Endodermal cell (in vitro differentiated cells): ENCODE results near the gene TMTC1. TPM values are rescaled to one million over a fixed set of nuclear protein-coding genes. Genes with fewer than 3 reads are reported as not detected.

Experiments used
- DNase-seq: peaks from one replicate; pipeline ENCODE4 v3.0.0-alpha.2; 2017
- H3K27ac ChIP-seq: 2 replicates; pipeline ENCODE4 v1.5.1; 2013; ENCODE audit warnings: mild to moderate bottlenecking, low read depth, low read length, moderate library complexity
- H3K27me3 ChIP-seq: 2 replicates; pipeline ENCODE4 v1.6.1; 2013; ENCODE audit warnings: mild to moderate bottlenecking, low read length, moderate library complexity; ENCODE audit not compliant: insufficient read depth, control insufficient read depth, poor library complexity, severe bottlenecking
- H3K36me3 ChIP-seq: 2 replicates; pipeline ENCODE4 v1.7.0; 2013; ENCODE audit warnings: mild to moderate bottlenecking, low read length, moderate library complexity; ENCODE audit not compliant: control insufficient read depth, insufficient read depth
- H3K4me1 ChIP-seq: one replicate; pipeline ENCODE4 v1.7.0; 2013; ENCODE audit warnings: low read length; ENCODE audit not compliant: control insufficient read depth, insufficient read depth
- H3K4me3 ChIP-seq: 2 replicates; pipeline ENCODE4 v1.5.1; 2013; ENCODE audit warnings: mild to moderate bottlenecking, low read length, moderate library complexity
- H3K9ac ChIP-seq: 2 replicates; pipeline ENCODE4 v1.6.1; 2013; ENCODE audit warnings: mild to moderate bottlenecking, low read length, moderate library complexity; ENCODE audit not compliant: poor library complexity, severe bottlenecking; ENCODE audit errors: extremely low read depth
- H3K9me3 ChIP-seq: 2 replicates; pipeline ENCODE4 v1.6.1; 2013; ENCODE audit warnings: mild to moderate bottlenecking, low read length, moderate library complexity; ENCODE audit not compliant: control insufficient read depth
- H3K27ac Mint-ChIP-seq: 2 replicates; pipeline ENCODE4 v1.8.0; 2020; ENCODE audit warnings: mixed read lengths
- H3K27me3 Mint-ChIP-seq: 2 replicates; pipeline ENCODE4 v1.8.0; 2021; ENCODE audit warnings: mild to moderate bottlenecking, mixed read lengths; ENCODE audit not compliant: insufficient read depth
- H3K36me3 Mint-ChIP-seq: 2 replicates; pipeline ENCODE4 v1.8.0; 2020; ENCODE audit warnings: low read depth, mixed read lengths
- H3K4me1 Mint-ChIP-seq: 2 replicates; pipeline ENCODE4 v1.8.0; 2020; ENCODE audit warnings: mixed read lengths
- H3K4me3 Mint-ChIP-seq: 2 replicates; pipeline ENCODE4 v1.8.0; 2020; ENCODE audit warnings: mild to moderate bottlenecking, moderate library complexity, mixed read lengths
- H3K9me3 Mint-ChIP-seq: 2 replicates; pipeline ENCODE4 v1.8.0; 2020; ENCODE audit warnings: mild to moderate bottlenecking, mixed read lengths
- WGBS, 2 experiments: methylation state at CpG; one replicate each; pipeline versions ENCODE4 v1.1.5 to v1.1.7; 2013; ENCODE audit warnings: missing lambda C conversion rate in 2 of 2, mixed read lengths in 1 of 2; ENCODE audit not compliant: insufficient coverage in 1 of 2, insufficient read length in 1 of 2; 5-methylcytosine and 5-hydroxymethylcytosine counted together
- total RNA-seq, 2 donors: library from RNA; stranded (reverse); fragmentation: NEBNext Ultra II Directional in 1 of 2; extraction: Animal tissue kit (Norgen Biotek cat#: 25700) in 1 of 2; gene quantifications; 2 replicates in 1 of 2; 3 replicates in 1 of 2; pipeline ENCODE4 v1.2.1, GENCODE V29; 2021
- TF ChIP-seq, protein P1 (sequence below): fragments of 200-600 bp; sonication (generic); conservative IDR thresholded peaks from 2 replicates; pipeline ENCODE4 v1.5.0; 2021; ENCODE audit warnings: antibody characterized with exemption, mild to moderate bottlenecking

The TMTC1 gene
- total RNA-seq, 2 donors from 2014 or later = 31.6 to 71.0 TPM

DNA sequence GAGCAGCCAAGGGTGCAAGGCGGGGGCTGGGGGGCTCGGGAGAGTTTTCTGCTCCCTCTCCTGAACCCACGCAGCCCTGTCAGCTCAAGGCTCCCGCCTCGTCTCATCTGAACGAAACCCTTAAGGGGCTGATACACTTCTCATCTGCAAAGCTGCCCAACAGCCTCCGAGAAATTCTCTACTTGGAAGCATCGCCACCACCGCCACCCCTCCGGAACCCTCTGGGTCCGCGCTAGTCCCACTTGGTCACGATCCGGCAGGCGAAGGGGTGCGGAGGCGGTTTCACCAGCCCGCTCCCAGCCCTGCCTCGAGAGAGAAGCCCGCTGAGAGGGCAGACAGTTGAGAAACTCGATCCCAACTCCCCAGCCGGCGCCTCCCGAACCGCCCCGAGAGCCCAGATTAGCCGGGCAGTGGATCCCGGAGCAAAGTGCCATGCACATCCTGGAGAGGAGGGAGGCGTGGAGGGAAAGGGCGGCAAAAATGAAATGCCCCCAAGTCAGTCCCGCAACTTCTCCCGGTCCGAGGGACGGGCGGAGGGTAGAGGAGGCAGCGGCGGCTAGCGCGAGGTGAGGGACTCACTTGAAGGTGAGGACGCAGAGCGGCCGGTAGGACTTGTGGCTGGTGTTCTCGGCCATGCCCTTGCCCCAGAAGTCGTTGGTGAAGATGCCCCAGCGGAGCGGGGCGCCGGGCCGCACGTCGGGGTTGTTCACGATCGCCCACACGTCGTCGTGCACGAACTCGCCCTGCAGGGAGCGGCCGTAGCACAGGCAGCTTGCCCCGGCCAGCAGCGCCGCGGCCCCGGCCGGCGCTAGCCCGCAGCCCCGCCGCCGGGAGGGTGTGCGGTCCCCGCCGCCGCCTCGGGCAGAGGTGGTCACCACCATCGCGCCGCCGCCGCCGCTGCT is 620 bp downstream of the TMTC1 start:
- peak overlapping the region; percentile 85 for H3K27ac Mint-ChIP-seq
- Histone ChIP-seq H3K36me3 (no peaks in the 10 kb centered on the region), H3K4me1 (no peaks in the 10 kb centered on the region), H3K27ac (no peak overlapping the region), H3K27me3 (no peaks in the 10 kb centered on the region), H3K9ac (peak overlapping the region; percentile 65), H3K9me3 (peaks cover 13% of the 10 kb centered on the region), H3K4me3 (peak overlapping the region; percentile 86)
- peak overlapping the region; percentile 97 for H3K4me3 Mint-ChIP-seq
- H3K9me3 Mint-ChIP-seq = peaks cover 15% of the 10 kb centered on the region
- peaks cover 36% of the 10 kb centered on the region for H3K27me3 Mint-ChIP-seq
- 0 to 1% methylated on average over 17 to 82 of the region's 82 CpGs for WGBS, 2 experiments
- TF ChIP-seq, protein P1, sequence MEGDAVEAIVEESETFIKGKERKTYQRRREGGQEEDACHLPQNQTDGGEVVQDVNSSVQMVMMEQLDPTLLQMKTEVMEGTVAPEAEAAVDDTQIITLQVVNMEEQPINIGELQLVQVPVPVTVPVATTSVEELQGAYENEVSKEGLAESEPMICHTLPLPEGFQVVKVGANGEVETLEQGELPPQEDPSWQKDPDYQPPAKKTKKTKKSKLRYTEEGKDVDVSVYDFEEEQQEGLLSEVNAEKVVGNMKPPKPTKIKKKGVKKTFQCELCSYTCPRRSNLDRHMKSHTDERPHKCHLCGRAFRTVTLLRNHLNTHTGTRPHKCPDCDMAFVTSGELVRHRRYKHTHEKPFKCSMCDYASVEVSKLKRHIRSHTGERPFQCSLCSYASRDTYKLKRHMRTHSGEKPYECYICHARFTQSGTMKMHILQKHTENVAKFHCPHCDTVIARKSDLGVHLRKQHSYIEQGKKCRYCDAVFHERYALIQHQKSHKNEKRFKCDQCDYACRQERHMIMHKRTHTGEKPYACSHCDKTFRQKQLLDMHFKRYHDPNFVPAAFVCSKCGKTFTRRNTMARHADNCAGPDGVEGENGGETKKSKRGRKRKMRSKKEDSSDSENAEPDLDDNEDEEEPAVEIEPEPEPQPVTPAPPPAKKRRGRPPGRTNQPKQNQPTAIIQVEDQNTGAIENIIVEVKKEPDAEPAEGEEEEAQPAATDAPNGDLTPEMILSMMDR = peak; percentile 49
- H3K4me1 Mint-ChIP-seq = peaks cover 19% of the 10 kb centered on the region
- peak; percentile 88 for DNase-seq
- H3K36me3 Mint-ChIP-seq = peaks cover 24% of the 10 kb centered on the region

DNA sequence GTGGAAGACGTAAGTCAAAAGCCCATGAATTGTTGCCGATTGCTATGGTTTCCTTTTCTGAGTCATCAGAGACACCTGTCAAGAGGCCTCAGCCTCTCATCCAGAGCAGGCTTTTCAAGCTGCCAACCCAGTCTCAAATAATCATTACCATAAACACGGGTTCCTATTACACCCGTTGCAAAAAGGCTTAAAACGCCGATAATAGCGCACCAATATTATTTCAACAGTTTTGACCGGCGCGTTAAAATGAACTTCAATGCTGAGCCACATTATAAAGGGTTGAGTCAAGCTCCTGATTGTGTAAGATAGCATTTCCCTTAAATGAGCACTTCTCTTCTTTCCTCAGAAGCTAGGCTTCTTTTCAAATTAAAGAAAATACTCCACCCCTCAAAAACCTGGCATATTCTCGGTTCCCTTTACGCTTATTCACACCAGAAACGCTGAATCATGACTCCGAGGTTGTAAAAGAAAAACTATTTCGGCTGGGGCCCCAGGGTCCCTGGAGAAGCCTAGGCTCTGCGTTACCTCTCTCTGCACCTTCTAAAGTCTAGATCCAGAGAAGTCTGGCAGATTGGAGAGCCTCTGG is 1.4 kb downstream of the TMTC1 start:
- H3K9me3 Mint-ChIP-seq = peaks cover 15% of the 10 kb centered on the region
- Histone ChIP-seq H3K36me3 (no peaks in the 10 kb centered on the region), H3K4me3 (peak overlapping the region; percentile 86), H3K9ac (peak overlapping the region; percentile 65), H3K27ac (no peak overlapping the region), H3K4me1 (no peaks in the 10 kb centered on the region), H3K27me3 (no peaks in the 10 kb centered on the region), H3K9me3 (peaks cover 13% of the 10 kb centered on the region)
- H3K4me1 Mint-ChIP-seq = peaks cover 19% of the 10 kb centered on the region
- TF ChIP-seq, protein P1 = no peak
- 0 to 7% methylated on average over 15 to 16 of the region's 16 CpGs for WGBS, 2 experiments
- DNase-seq = no peak
- peaks cover 27% of the 10 kb centered on the region for H3K36me3 Mint-ChIP-seq
- H3K27me3 Mint-ChIP-seq = peaks cover 36% of the 10 kb centered on the region
- peak overlapping the region; percentile 85 for H3K27ac Mint-ChIP-seq
- peak overlapping the region; percentile 97 for H3K4me3 Mint-ChIP-seq

DNA sequence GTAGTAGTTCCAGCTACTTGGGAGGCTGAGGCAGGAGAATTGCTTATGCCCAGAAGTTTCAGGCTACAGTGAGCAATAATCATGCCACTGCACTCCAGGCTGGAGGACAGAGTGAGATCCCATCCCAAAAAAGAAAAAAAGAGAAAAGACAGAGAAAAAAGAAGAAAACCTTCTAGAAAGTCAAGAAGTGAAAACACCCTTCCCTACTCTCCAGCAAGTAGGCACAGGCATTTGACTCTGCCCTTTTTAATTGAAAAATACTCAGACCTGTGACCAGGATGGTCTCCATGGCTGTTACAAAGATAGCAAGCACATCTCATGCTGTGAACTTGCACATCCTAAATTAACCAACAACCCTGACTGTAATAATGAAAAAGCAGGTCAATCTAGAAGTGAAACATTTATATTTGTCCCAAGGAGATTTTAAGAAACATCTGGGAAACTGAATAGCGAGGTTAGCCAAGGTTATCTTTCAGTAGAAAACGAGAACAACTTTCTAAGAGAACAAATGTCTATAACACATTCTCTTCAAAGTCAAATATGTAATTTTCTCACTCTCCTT is 2.0 kb downstream of the TMTC1 start:
- Mint-ChIP-seq H3K27me3 (peaks cover 36% of the 10 kb centered on the region), H3K27ac (peak overlapping the region; percentile 46), H3K4me1 (peaks cover 19% of the 10 kb centered on the region), H3K36me3 (peaks cover 32% of the 10 kb centered on the region), H3K9me3 (peaks cover 20% of the 10 kb centered on the region), H3K4me3 (peak overlapping the region; percentile 97)
- TF ChIP-seq, protein P1 = no peak
- peaks cover 13% of the 10 kb centered on the region for H3K9me3 ChIP-seq
- H3K27me3 ChIP-seq = no peaks in the 10 kb centered on the region
- no peak for DNase-seq
- H3K9ac ChIP-seq = peak overlapping the region; percentile 23
- H3K4me3 ChIP-seq = peak overlapping the region; percentile 86
- H3K4me1 ChIP-seq = no peaks in the 10 kb centered on the region
- WGBS, 2 experiments = 70 to 74% methylated on average over 2 of the region's 2 CpGs
- no peaks in the 10 kb centered on the region for H3K36me3 ChIP-seq
- H3K27ac ChIP-seq = no peak overlapping the region
